ENCODE data around the gene CDHR3. TPM values are rescaled to one million over a fixed set of nuclear protein-coding genes. Genes with fewer than 3 reads are reported as not detected.

Gene CDHR3
- polyA plus RNA-seq, 3 donors = 0.16 TPM; not detected in 2

GRCh38 chr7:106035568-106035967 lies 72.5 kb downstream of the CDHR3 start:
- Histone ChIP-seq H3K36me3 (replicated peaks in 1 of 2; ENCODE audit: control insufficient read depth in 1 of 2, insufficient read depth in 2 of 2, low read length in 2 of 2) (no peaks in the 10 kb centered on the region), H3K9ac (ENCODE audit: insufficient read depth, low read length, poor library complexity, severe bottlenecking) (no peak overlapping the region), H3K79me2 (ENCODE audit: insufficient read depth, low read length) (no peaks in the 10 kb centered on the region), H2AFZ (ENCODE audit: insufficient read depth, low read depth, low read length, poor library complexity, severe bottlenecking) (no peak overlapping the region), H3K27ac (ENCODE audit: low read depth in 1 of 2, low read length in 2 of 2) (no peak overlapping the region), H3K4me1 (ENCODE audit: control insufficient read depth in 1 of 2, insufficient read depth in 2 of 2, low read length in 2 of 2) (peaks cover 5 to 7% of the 10 kb centered on the region in 2 donors), H3K4me2 (replicated peaks; ENCODE audit: extremely low read depth, low read length, poor library complexity, severe bottlenecking) (no peak overlapping the region), H3K27me3 (ENCODE audit: control insufficient read depth in 2 of 2, insufficient read depth in 2 of 2, low read length in 2 of 2) (peaks cover 12 to 14% of the 10 kb centered on the region in 2 donors), H4K20me1 (ENCODE audit: insufficient read depth, low read length) (no peaks in the 10 kb centered on the region), H3K9me3 (replicated peaks in 1 of 2; ENCODE audit: control insufficient read depth in 1 of 2, insufficient read depth in 1 of 2, low read length in 2 of 2) (no peaks in the 10 kb centered on the region), H3K4me3 (replicated peaks in 1 of 3; ENCODE audit: low read depth in 2 of 3, low read length in 3 of 3) (no peak overlapping the region)
- no peak for DNase-seq
- no peak overlapping the region for H3K4me3 Mint-ChIP-seq
- TF ChIP-seq CTCF (IDR thresholded peaks at IDR 0.05) = no peak
- 90% methylated on average over 3 of the region's 8 CpGs for WGBS (ENCODE audit: insufficient coverage)
- peaks cover 21 to 27% (median 26%) of the 10 kb centered on the region in 3 donors for H3K27me3 Mint-ChIP-seq (ENCODE audit: low read depth in 3 of 3)
- no peak overlapping the region for H3K27ac Mint-ChIP-seq
- peaks cover 7% of the 10 kb centered on the region for H3K4me1 Mint-ChIP-seq
- no peaks in the 10 kb centered on the region for H3K36me3 Mint-ChIP-seq
- H3K9me3 Mint-ChIP-seq = peaks cover 0 to 2% (median 0%) of the 10 kb centered on the region in 7 donors
- intact Hi-C loops (cut with micrococcal nuclease) = no loop called here

- Mint-ChIP-seq H3K4me3 (no peak overlapping the region), H3K9me3 (peaks cover 0 to 2% (median 0%) of the 10 kb centered on the region in 7 donors), H3K27me3 (ENCODE audit: low read depth in 3 of 3) (peaks cover 20 to 27% (median 26%) of the 10 kb centered on the region in 3 donors), H3K27ac (no peak overlapping the region), H3K4me1 (peaks cover 7% of the 10 kb centered on the region), H3K36me3 (no peaks in the 10 kb centered on the region)
- Histone ChIP-seq H2AFZ (ENCODE audit: insufficient read depth, low read depth, low read length, poor library complexity, severe bottlenecking) (no peak overlapping the region), H3K27ac (ENCODE audit: low read depth in 1 of 2, low read length in 2 of 2) (no peak overlapping the region), H3K9ac (ENCODE audit: insufficient read depth, low read length, poor library complexity, severe bottlenecking) (no peak overlapping the region), H3K36me3 (replicated peaks in 1 of 2; ENCODE audit: control insufficient read depth in 1 of 2, insufficient read depth in 2 of 2, low read length in 2 of 2) (no peaks in the 10 kb centered on the region), H3K4me3 (replicated peaks in 1 of 3; ENCODE audit: low read depth in 2 of 3, low read length in 3 of 3) (no peak overlapping the region), H4K20me1 (ENCODE audit: insufficient read depth, low read length) (no peaks in the 10 kb centered on the region), H3K4me2 (replicated peaks; ENCODE audit: extremely low read depth, low read length, poor library complexity, severe bottlenecking) (no peak overlapping the region), H3K9me3 (replicated peaks in 1 of 2; ENCODE audit: control insufficient read depth in 1 of 2, insufficient read depth in 1 of 2, low read length in 2 of 2) (no peaks in the 10 kb centered on the region), H3K27me3 (ENCODE audit: control insufficient read depth in 2 of 2, insufficient read depth in 2 of 2, low read length in 2 of 2) (peaks cover 10 to 14% of the 10 kb centered on the region in 2 donors), H3K4me1 (ENCODE audit: control insufficient read depth in 1 of 2, insufficient read depth in 2 of 2, low read length in 2 of 2) (peaks cover 5 to 6% of the 10 kb centered on the region in 2 donors), H3K79me2 (ENCODE audit: insufficient read depth, low read length) (no peaks in the 10 kb centered on the region)
- no peak for TF ChIP-seq CTCF (IDR thresholded peaks at IDR 0.05)
- 100% methylated on average over 2 of the region's 6 CpGs for whole genome bisulfite sequencing (ENCODE audit: insufficient coverage)
- DNase-seq = no peak
- intact Hi-C loops (cut with micrococcal nuclease) = no loop called here
Observed at GRCh38 chr7:106036004-106036403, 72.9 kb downstream of the CDHR3 start.

Measured in CD14-positive monocyte (primary cell).